NCI-H2107 treated with DMSO at 0.1 percent for 48 hours (cell line): ENCODE results near the gene APOOL.
"Not testable (repeated sequence)": the region's sequence is repeated elsewhere in the genome, so short reads cannot be mapped to it uniquely, and the experiment has no call there.

ENCODE experiments used
- DNase-seq: peaks from one replicate; lab custom pipeline; 2025; ENCODE audit not compliant: unreplicated experiment; lab: John Stamatoyannopoulos, UW

Gene APOOL

GRCh38 chrX:85077247-85077646, 73.6 kb downstream of the APOOL start:
- not testable (repeated sequence) for DNase-seq

- DNase-seq = no peak
Measured at GRCh38 chrX:85084770-85085393, 81.2 kb downstream of the APOOL start.

GRCh38 chrX:85089321-85089840, 85.7 kb downstream of the APOOL start:
- DNase-seq = no peak

DNA sequence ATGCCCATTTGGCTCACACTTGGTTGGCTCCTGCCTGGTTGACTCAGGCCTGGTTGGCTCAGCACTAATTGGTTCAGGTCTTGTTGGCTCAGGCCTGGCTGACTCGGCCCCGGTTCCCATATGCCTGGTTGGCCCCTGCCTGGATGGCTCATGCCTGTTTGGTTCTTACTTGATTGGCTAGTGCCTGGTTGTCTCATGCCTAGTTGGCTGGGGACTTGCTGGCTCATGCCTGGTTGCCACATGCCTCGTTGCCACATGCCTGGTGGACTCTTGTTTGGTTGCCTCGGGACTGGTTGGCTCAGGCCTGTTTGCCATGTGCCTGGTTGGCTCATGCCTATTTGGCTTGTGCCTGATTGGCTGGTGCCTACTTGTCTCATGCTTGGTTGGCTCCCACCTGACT, 103.7 kb downstream of the APOOL start:
- DNase-seq = no peak

DNA sequence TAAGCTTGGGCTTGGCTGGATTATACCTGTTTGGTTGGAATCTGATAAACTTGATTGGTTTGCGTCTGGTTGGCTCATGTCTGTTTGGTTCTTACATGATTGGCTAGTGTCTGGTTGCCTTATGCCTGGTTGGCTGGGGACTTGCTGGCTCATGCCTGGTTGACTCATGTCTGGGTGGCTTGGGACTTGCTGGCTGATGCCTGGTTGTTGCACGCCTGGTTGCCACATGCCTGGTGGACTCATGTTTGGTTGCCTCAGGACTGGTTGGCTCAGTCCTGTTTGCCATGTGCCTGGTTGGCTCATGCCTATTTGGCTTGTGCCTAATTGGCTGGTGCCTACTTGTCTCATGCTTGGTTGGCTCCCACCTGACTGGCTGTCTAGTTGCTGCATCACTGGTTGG, 104.5 kb downstream of the APOOL start:
- no peak for DNase-seq

DNA sequence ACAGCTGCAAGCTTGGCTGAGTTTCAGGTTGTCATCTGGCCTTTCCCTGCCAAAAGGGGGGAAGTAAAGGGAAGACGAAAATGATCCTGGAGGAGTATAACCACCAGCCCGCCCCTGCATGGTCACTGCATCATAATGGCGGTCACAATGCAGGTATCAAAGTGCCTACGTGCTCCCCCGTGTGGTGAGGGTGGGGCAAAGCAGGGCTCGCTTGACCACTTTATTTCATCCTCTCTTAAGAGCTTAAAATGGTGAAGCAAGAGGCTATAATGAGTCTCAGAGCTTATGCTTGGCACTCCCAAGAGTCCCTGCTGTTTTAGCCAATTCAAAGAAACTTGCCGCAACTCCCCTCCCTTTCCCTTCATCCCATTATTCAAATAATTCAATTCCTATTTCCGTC, 105.6 kb downstream of the APOOL start:
- no peak for DNase-seq

GRCh38 chrX:85111347-85111746, 107.7 kb downstream of the APOOL start:
- no peak for DNase-seq

- no peak for DNase-seq
Measured at GRCh38 chrX:85112293-85112692, 108.6 kb downstream of the APOOL start.

DNA sequence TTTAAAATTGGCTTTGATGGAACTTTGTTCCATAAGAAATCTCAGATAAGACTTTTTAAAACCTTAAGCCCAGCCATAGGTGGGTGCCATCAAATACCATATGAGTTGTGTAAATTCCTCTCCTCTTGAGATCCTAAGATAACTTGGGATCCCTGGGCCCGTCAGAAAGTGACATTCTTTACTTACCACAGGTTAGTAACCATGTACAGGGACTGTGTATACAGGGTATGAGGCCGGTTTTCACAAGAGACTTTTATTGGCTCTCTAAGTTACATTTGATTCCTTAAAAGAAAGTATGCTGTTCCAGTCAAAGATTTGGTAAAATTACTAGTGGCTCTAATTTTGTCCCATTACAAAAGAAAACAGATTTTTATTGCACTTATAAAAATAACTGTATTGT, 110.1 kb downstream of the APOOL start:
- DNase-seq = no peak

GRCh38 chrX:85114171-85114570, 110.5 kb downstream of the APOOL start:
- no peak for DNase-seq

GRCh38 chrX:85114776-85115175, 111.1 kb downstream of the APOOL start:
- DNase-seq = no peak

DNA sequence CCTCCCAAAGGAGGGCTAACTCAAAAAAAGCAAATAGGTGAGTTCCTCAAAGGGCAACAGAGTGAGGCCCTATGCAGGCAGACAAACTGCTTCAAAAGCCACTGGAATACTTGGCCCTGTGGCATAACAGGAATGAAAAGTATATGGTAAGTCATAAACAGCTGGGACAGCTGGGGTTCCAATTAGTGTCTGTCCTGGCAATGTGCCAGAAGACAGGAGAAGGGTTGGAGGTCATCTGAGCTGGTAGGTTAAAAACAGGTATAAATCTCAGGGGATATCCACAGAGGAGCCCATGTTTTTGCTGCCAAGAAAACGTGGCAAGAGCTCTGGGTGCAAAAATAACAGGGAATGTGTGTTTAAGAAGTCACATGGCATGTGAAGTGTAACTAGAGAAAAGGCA, 111.6 kb downstream of the APOOL start:
- DNase-seq = peak; percentile 31

GRCh38 chrX:85136409-85136808, 132.7 kb downstream of the APOOL start:
- no peak for DNase-seq

DNA sequence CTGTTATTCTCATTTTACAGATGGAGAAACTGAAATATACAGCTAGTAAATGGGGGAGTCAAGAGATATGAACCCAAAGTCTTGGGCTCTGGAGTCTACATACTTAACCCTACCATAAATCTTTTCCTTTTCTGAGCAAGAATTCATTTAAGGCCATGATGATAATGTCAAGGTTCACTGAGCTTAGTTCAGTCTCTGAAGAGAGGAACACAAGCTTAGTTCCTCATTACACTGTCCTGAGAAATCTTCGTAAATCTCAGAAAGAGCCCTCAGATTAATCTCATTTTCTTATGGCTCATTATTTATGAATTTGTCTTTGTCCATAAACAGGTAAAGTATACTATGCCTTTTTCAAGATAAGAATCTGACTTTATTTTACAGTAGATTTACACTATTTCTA, 135.7 kb downstream of the APOOL start:
- no peak for DNase-seq

DNA sequence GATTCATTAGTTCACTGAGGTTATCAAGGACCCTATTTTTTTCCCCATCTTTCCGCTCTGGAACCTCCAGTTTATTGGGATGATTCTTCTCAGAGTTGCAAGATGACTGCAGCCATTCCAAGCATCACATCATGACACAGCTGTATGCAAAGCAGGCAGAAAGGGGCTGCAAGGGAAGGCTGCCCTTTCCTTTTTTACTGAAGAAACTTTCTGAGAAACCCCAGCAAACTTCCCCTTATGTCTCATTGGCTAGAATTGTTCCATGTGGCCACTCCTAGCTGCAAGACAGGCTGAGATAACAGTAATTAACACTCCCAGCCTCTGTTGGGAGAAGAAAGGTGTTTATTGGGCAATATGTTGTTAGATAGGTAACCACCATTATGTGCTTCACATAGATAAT, 137.3 kb downstream of the APOOL start:
- no peak for DNase-seq
